SIG-M5 treated with dmso at 0.1 percent for 504 hours (cell line): ENCODE data around the gene CEP170B.
A peak's percentile ranks its signal among the peaks of the same experiment; 100 is the strongest.
"Not testable (repeated sequence)": the region's sequence is repeated elsewhere in the genome, so short reads cannot be mapped to it uniquely, and the experiment has no call there.

Experiments used
- DNase-seq: peaks from one replicate; lab custom pipeline; 2025; ENCODE audit not compliant: unreplicated experiment; lab: John Stamatoyannopoulos, UW

Gene CEP170B

DNA sequence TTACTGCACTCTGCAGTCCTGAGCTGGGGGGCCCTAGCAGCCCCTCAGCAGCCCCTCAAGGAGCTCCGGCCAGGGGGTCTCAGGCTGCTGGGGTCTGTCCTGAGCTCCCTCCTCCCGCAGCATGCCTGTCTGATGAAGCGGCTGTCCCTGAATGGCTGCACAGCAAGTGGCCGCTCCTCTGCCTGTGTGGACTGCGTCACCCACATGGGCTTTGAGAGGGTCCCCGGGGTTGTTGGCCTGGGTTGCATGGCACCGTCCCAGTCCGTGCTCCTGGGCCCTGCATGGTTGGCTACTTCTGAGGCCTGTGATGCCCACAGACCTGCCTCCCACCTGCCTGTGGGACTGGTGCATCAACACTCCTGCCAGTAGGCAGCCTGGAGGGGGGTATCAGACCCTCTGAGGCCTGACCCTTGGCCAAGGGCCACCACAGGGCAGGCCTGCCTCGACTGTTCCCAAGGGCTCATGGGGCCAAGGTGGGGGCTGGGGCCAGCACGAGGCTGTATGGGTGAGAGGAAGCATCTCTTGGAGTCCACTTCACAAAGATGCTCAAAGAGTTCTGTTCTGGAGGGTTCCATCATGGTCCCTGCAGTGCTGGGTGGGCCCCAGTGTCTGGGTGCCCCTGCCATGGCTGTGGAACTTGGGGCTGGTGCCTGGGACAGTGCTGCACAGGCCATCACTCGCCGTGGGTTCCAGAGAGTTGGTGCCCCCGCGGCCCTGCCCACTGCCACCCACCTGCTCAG lies 12.2 kb downstream of the CEP170B start:
- DNase-seq: no peak

DNA sequence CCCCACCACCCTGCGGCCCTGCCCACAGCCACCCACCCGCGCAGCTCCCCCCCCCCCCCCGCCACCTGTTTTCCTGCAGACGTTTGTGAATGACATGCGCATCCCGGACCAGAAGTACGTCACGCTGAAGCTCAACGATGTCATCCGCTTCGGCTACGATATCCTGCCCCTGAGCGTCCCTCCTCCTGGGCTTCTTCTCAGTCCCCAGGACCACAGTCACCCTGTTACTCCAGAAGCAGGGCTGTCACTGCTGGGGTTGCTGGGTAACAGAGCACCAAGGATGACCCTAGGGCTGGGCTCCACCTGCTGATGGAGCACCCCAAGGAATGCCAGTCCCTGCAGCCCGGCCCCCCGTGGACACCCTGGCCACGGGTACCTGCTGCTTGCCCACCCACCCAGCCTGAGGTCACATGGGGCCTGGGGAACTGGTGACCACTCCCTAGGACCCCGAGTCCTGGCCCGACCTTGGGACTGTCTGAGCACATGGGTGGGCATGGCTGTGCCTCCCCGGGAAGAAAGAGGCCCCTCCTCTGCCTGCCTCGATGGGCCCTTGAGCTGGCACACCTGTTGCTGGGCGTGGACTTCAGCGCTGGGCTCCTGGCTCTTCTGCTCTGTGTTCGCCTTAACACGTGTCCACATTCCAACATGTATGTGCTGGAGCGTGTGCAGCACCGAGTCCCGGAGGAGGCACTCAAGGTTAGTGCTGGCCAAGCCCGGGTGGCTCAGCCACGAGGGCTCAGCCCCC lies 12.9 kb downstream of the CEP170B start:
- DNase-seq: no peak

DNA sequence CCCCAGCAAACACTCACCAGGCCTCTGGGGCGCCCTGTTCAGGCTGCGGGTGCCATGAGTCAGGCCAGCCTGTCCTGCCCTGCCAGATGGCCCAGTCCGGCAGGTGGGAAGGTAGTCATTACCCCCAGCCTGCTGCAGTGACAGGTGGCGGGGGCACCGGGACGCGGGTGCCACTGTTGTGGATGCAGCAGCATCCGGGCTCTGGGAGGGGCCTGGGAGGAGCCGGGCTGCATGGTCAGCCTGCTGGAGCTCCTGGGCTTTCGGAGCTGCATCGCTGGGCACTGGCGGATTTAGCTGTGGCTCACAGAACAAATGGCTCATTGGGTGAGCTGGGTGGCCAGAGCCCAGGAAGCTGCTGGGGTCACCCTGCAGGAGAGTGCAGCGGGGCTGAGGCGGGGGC lies 13.5 kb downstream of the CEP170B start:
- DNase-seq: no peak

DNA sequence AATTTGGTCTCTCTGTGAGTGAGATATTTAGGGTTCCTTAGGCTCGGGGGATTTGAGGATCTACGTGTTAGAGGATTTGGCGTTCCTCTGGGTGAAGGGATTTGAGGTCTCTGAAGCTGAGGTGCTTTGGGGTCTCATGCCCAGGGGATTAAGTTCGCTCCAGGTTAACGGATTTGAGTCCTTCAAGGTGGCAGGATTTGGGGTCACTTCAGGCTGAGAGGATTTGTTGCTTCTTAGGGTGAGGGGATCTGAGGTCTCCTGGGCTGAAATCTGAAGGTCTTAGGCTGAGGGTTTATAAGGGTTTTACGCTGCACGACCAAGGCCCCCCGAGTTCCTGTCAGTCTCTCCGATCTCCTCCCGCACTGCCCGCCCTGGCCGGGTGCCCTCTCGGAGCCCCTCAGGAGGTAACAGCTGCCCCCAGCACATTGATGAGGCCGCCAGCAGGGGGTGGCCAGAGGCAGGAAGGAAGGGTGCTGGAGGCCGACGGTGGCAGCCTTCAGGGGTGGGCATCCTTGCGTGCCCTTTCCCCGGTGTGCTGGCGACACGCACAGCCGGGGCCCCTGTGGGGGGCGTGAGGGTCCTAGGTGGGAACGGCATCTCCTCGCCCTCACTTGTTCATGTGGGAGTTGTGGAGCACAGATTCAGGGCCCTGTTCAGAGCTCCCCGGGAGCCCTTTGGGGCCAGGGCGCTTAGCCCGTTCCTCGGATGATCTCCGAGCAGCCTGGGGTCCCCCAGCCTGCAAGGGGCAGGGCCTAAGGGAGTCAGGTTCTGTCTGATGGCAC lies 14.3 kb downstream of the CEP170B start:
- no peak for DNase-seq

DNA sequence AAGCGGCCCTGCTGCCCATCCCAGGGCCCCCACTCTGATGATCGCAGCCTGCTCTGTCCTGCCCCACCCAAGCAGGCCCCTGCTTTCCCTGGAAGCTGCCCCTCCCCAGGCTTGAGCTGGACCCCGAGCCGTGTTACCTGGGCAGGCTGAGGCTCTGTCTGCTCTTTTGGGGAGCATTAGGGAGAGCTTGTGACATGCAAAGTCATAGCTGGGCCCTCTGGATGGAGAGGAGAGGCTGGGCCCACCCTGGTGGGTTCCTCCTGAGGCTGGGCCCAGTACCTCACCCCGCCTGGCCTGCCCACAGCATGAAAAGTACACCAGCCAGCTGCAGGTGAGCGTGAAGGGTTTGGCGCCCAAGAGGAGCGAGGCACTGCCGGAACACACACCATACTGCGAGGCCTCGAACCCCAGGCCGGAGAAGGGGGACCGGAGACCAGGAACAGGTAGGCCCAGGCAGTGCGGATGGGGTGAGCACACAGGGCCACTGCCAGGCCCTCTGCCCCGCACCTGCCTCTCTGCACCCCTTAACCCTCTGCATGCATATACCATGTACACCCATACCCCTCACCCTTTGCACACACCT lies 15.0 kb downstream of the CEP170B start:
- DNase-seq: no peak

DNA sequence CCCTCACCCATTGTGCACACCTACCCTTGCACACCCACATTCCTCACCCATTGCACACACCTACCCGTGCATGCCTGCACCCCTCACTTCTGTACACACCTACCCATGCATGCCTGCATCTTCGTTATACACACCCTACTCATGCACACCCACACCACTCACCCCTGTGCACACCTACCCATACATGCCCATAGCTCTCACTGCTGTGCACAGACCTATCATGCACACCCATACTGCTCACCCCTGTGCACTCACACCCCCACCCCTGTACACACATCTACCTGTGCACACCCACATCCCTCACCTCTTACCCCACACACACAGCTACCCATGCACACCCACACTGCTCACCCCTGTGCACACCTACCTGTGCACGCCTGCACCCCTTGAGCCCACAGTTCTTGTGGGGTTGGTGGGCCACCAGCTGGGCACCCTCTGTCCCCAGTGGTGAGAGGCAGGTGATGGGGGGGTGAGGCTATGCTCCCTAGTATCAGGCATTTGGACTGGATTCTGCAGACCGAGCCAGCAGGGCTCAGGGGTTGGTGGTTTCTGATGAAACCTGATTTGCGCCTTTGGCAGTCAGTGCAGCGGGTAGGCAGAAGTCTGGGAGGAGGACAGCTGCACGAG lies 15.6 kb downstream of the CEP170B start:
- no peak for DNase-seq

DNA sequence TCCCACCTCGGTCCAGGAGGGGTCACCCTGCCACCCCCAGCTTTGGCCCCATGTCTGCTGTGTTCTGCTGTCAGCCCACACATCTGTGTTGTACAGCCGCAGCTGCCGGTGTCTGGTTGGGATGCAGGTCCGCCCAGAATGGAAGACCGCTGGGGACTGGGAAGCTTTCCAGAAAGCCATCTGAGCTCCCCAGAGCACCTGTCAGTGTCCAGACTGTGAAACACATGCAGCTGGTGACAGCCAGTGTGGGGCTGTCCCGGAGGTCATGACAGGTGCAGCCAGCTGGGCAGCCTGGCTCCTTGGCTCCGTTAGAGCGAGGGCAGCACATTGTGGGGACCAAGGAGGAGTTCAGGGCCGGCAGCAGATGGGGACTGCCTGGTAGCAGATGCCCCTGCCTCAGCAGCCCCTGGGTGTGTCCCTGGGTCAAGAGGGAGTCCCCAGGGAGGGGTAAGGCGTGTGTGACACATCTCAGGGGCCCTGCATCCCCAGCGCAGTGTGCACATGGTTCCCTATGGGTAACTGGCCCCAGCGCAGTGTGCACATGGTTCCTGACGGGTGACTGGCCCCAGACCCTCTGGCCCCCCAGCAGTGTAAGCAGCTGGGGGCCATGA lies 16.4 kb downstream of the CEP170B start:
- DNase-seq: no peak

DNA sequence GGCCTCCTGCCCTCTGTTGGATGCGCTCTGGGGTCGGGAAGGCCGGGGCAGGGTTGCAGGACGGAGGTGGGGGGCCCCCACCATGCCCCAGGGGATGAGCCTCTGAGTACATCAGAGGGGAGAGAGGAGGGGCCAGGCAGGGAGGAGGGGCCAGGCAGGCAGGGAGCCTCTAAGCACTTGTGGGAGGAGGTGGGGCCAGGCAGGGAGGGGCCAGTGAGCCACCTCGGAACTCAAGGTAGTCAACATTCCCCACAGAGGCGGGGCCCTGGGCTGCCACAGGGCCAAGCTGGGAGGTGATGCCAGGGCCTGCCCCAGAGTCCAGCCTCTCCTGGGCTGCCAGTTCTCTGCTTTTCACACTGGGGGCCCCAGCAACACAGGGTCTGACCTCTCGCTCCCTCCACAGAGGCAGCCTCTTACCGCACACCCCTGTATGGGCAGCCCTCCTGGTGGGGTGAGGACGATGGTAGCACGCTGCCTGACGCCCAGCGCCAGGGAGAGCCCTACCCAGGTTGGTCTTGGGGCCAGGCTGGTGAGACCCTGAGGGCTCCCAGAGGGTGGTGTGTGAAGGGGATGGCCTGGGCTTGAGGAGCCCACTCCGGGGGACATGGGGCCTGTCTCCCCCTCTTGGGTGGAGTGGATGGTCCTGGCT lies 17.4 kb downstream of the CEP170B start:
- peak; percentile 46 for DNase-seq

DNA sequence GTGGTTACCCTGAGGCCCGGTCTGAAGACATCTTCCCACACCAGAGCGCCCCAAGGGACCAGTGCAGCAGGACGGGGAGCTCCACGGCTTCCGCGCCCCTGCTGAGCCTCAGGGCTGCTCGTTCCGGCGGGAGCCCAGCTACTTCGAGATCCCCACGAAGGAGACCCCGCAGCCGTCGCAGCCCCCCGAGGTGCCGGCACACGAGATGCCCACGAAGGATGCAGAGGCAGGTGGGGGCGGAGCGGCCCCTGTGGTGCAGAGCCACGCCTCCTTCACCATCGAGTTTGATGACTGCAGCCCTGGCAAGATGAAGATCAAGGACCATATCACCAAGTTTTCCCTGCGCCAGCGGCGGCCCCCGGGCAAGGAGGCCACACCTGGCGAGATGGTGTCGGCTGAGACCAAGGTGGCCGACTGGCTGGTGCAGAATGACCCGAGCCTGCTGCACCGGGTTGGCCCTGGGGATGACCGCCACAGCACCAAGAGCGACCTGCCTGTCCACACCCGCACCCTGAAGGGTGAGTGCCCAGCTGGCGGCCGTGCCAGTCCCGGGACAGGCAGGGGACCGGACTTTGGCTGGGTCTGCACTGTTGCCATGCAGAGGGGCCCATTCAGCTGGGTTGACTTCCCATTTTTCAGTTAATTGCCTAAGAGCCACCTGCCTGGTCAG lies 18.1 kb downstream of the CEP170B start:
- no peak for DNase-seq

DNA sequence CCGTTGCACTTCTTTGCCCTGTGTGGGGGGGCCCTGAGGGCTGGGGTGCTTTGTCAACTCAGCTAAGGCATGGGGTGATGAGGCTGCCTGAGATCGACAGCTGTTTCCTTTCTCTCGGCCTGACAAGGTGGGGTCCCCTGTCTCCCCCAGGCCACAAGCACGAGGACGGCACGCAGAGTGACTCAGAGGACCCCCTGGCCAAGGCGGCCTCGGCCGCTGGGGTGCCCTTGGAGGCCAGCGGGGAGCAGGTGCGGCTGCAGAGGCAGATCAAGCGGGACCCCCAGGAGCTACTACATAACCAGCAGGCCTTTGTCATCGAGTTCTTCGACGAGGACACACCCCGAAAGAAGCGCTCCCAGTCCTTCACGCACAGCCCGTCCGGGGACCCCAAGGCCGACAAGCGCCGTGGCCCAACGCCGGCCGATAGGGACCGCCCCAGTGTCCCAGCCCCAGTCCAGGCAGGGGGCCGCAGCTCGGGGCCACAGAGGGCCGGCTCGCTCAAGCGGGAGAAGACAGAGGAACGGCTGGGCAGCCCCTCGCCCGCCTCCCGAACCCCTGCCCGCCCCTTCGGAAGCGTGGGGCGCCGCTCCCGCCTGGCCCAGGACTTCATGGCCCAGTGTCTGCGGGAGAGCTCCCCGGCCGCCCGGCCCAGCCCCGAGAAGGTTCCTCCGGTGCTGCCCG lies 18.8 kb downstream of the CEP170B start:
- DNase-seq: no peak

DNA sequence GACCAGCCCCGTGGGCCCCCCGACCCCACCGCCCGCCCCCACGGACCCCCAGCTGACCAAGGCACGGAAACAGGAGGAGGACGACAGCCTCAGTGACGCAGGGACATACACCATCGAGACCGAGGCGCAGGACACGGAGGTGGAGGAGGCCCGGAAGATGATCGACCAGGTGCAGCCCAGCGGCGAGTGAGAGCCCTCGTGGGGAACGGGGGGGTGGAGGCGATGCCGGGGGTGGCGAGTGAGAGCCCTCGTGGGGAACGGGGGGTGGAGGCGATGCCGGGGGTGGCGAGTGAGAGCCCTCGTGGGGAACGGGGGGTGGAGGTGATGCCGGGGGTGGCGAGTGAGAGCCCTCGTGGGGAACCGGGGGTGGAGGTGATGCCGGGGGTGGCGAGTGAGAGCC lies 19.3 kb downstream of the CEP170B start:
- DNase-seq: not testable (repeated sequence)

DNA sequence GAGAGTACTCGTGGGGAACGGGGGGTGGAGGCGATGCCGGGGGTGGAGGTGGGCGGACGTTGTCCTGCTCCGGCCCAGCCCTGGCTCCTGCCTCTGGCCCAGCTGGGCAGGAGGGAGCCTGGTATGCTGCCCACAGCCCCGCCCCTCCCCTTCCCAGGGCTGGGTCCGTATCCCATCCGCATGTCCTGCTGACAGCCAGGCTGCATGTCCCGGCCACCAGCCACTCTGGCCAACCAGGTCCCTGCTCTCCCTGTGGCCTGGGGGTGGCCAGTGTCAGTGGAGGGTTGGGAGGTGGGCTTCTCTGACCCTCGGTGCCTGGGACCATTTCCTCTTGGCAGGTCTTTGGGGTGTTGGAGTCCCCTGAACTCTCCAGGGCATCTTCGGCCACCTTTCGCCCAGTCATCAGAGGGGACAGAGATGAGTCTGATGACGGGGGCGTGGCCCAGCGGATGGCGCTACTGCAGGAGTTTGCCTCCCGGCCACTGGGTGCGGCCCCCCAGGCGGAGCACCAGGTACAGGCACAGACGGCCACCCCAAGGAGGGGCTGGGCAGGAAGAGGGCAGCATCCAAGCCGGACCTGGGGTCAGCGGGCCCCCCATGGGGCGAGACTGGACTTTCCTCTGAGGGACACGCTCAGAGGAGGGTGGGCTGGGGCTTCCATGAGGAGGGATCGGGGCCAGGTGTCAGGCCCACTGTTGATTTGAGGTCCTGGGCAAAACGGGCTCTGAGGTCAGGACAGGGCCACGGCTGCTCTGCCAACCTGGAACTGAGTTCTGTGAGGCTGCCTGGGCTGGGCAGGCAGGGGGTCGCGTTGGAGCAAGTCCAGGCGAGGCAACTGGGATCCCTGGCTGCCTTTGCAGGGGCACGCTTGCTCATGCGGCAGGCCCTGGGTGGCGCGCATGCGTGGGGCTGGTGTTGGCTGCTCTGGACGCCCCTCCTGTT lies 20.2 kb downstream of the CEP170B start:
- no peak for DNase-seq

DNA sequence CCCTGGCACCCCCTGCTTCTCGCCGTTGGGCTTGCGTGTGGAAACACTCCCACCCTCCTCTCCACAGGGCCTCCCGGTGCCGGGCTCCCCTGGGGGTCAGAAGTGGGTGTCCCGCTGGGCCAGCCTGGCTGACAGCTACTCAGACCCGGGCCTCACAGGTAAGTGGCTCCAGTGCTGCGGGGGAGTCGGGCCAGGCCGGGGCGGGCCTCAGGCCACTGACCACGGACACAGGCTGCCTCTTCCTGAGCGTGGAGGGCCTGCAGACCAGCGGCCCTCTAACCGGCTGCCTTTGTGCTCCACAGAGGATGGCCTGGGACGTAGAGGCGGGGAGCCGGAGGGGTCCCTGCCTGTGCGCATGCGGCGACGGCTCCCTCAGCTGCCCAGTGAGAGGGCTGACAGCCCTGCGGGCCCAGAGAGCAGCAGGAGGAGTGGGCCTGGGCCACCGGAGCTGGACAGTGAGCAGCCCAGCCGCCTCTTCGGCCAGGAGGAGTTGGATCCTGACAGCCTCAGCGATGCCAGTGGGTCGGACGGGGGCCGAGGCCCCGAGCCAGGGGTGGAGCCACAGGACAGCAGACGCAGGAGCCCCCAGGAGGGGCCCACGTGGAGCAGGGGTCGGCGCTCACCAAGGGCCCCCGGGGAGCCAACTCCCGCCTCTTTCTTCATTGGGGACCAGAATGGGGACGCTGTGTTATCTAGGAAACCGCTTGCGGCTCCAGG lies 21.1 kb downstream of the CEP170B start:
- DNase-seq: no peak

DNA sequence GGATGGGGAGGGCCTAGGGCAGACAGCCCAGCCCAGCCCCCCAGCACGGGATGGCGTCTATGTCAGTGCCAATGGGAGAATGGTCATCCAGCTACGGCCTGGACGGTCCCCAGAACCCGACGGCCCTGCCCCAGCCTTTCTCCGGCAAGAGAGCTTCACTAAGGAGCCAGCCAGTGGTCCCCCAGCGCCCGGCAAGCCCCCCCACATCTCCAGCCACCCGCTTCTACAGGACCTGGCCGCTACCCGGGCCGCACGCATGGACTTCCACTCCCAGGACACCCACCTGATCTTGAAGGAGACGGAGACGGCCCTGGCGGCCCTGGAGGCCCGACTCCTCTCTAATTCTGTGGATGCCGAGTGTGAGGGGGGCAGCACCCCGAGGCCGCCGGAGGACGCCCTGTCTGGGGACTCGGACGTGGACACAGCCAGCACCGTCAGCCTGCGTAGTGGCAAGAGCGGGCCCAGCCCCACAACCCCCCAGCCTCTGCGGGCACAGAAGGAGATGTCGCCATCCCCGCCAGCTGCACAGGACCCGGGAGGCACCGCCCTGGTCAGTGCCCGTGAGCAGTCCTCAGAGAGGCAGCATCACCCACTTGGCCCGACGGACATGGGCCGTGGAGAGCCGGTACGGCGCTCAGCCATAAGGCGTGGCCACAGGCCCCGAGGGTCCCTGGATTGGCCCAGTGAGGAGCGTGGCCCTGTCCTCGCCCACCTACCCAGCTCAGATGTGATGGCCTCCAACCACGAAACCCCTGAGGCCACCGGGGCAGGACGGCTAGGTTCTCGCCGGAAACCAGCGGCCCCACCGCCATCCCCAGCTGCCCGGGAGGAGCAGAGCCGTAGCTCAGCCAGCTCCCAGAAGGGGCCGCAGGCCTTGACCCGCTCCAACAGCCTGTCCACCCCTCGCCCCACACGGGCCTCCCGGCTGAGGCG lies 21.9 kb downstream of the CEP170B start:
- DNase-seq: no peak

DNA sequence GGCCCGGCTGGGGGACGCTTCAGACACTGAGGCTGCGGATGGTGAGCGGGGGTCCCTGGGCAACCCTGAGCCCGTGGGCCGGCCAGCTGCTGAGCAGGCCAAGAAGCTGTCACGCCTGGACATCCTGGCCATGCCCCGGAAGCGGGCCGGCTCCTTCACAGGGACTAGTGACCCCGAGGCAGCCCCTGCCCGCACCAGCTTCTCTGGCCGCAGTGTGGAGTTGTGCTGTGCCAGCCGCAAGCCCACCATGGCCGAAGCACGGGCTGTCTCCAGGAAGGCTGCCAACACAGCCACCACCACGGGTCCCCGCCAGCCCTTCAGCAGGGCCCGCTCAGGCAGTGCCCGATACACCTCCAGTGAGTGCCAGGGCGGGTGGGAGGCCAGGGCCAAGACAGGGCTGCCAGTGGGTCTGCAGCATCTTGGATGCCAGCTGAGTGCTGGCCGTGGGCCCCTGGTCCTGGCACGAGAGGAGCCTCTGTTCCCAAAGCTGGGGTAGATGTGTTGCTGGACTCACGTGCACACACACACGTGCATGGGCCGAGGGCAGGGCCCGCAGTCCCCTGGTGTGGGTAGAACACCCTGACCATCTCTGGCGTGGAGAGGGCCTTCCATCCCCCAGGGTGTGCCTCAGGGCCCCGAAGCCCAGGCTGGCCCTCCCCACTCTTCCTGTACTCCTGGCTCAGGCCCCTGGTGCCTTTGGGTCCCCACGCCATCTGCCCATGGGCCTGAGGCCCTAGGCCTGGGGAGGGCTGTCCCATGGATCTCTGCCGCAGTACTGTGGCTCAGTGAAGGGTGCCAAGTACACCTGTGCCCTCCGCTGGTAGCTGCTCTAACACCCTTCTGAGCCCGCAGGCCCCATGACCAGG lies 22.8 kb downstream of the CEP170B start:
- DNase-seq: no peak
